ENCODE measurements around the gene TAB2.

TAB2 gene

DNA sequence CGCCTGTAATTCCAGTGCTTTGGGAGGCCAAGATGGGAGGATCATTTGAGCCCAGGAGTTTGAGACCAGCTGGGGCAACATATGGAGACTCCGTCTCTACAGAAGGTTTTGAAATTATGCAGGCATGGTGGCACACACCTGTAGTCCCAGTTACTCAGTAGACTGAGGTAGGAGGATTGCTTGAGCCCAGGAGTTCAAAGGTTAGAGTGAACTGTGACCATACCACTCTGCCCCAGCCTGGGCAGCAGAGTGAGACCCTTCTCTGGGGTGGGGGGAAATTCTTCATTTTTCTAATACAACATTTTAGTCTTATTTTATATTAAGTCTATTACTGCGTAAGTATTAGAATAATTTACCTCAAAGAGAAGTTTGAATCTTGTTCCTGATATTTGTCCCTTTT lies 62.5 kb downstream of the TAB2 start:
- ATAC-seq, result no peak
- TF ChIP-seq ZNF565 (CRISPR knock-in tag; conservative IDR thresholded peaks at IDR 0.05; ENCODE audit: low read depth) (no peak), BACH2 (CRISPR knock-in tag; IDR thresholded peaks at IDR 0.05; ENCODE audit: borderline replicate concordance) (no peak), TSHZ2 (CRISPR knock-in tag; IDR thresholded peaks at IDR 0.05) (no peak), ZNF70 (CRISPR knock-in tag; IDR thresholded peaks at IDR 0.05) (no peak), GLIS3 (CRISPR knock-in tag; IDR thresholded peaks at IDR 0.05) (no peak), ARNTL (CRISPR knock-in tag; IDR thresholded peaks at IDR 0.05; ENCODE audit: borderline replicate concordance, low read depth) (no peak)
- TF ChIP-seq, protein P1, sequence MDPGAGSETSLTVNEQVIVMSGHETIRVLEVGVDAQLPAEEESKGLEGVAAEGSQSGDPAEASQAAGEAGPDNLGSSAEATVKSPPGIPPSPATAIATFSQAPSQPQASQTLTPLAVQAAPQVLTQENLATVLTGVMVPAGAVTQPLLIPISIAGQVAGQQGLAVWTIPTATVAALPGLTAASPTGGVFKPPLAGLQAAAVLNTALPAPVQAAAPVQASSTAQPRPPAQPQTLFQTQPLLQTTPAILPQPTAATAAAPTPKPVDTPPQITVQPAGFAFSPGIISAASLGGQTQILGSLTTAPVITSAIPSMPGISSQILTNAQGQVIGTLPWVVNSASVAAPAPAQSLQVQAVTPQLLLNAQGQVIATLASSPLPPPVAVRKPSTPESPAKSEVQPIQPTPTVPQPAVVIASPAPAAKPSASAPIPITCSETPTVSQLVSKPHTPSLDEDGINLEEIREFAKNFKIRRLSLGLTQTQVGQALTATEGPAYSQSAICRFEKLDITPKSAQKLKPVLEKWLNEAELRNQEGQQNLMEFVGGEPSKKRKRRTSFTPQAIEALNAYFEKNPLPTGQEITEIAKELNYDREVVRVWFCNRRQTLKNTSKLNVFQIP (CRISPR knock-in tag; IDR thresholded peaks at IDR 0.05; ENCODE audit: borderline replicate concordance, low read depth), result no peak
- TF ChIP-seq, protein P2, sequence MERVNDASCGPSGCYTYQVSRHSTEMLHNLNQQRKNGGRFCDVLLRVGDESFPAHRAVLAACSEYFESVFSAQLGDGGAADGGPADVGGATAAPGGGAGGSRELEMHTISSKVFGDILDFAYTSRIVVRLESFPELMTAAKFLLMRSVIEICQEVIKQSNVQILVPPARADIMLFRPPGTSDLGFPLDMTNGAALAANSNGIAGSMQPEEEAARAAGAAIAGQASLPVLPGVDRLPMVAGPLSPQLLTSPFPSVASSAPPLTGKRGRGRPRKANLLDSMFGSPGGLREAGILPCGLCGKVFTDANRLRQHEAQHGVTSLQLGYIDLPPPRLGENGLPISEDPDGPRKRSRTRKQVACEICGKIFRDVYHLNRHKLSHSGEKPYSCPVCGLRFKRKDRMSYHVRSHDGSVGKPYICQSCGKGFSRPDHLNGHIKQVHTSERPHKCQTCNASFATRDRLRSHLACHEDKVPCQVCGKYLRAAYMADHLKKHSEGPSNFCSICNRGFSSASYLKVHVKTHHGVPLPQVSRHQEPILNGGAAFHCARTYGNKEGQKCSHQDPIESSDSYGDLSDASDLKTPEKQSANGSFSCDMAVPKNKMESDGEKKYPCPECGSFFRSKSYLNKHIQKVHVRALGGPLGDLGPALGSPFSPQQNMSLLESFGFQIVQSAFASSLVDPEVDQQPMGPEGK (CRISPR knock-in tag; IDR thresholded peaks at IDR 0.05; ENCODE audit: borderline replicate concordance), result no peak

DNA sequence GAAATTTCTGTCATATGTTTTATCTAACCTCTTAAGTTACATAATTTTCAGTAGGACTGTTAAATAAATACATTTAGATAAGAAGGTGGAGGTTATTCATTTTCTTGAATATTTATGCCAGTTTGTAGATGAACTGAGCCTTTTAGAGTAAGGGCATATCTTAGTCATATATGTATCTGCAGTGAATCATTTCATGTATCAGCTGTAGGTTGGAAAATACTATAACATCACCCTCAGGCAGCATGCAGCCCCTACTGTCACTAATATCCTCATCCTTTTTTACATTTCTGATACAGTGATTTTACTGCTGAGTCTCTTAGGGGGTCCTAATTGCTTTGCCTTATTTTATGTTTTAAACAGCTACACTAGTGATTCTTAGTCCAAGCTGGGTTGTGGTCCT lies 63.0 kb downstream of the TAB2 start:
- TF ChIP-seq ZC3H10 (CRISPR knock-in tag; IDR thresholded peaks at IDR 0.05) (no peak), ZNF70 (CRISPR knock-in tag; IDR thresholded peaks at IDR 0.05) (no peak), ZFP30 (CRISPR knock-in tag; IDR thresholded peaks at IDR 0.05) (no peak), TSHZ2 (CRISPR knock-in tag; IDR thresholded peaks at IDR 0.05) (no peak), TCF4 (CRISPR knock-in tag; IDR thresholded peaks at IDR 0.05; ENCODE audit: borderline replicate concordance) (no peak), CSDC2 (CRISPR knock-in tag; IDR thresholded peaks at IDR 0.05) (no peak), BACH2 (CRISPR knock-in tag; IDR thresholded peaks at IDR 0.05; ENCODE audit: borderline replicate concordance) (no peak), ARNTL (CRISPR knock-in tag; IDR thresholded peaks at IDR 0.05; ENCODE audit: borderline replicate concordance, low read depth) (no peak), ZNF8 (CRISPR knock-in tag; IDR thresholded peaks at IDR 0.05) (no peak), OSR1 (CRISPR knock-in tag; IDR thresholded peaks at IDR 0.05) (no peak), TOX (CRISPR knock-in tag; IDR thresholded peaks at IDR 0.05; ENCODE audit: borderline replicate concordance) (no peak), ISL1 (CRISPR knock-in tag; IDR thresholded peaks at IDR 0.05) (no peak), SNAI2 (CRISPR knock-in tag; IDR thresholded peaks at IDR 0.05) (no peak)
- TF ChIP-seq, protein P1 (CRISPR knock-in tag; IDR thresholded peaks at IDR 0.05; ENCODE audit: borderline replicate concordance, low read depth), result no peak
- TF ChIP-seq, protein P2 (CRISPR knock-in tag; IDR thresholded peaks at IDR 0.05; ENCODE audit: borderline replicate concordance), result no peak
- no peak for ATAC-seq

Measured in SK-N-SH treated with all-trans-retinoic acid at 6 μM for 48 hours (cell line).